ENCODE results near the gene ZNF500.

DNA sequence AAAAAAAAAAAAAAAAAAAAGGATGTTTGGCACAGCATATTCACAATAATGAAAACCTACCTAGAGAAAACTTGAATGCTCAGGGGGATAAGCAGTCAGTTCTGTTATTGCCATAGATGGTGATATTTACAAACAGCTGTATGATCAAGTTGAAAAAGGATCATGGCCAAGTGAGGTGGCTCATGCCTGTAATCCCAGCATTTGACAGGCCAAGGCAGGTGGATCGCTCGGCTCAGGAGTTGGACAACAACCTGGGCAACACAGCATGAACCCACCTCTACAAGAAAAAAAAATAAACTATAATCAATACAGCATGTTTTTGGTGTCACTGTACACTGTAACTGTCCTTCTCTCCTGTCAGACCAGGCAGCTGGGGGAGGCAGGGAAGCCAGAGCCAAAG, 52.0 kb downstream of the ZNF500 start:
- TF ChIP-seq, protein P1, sequence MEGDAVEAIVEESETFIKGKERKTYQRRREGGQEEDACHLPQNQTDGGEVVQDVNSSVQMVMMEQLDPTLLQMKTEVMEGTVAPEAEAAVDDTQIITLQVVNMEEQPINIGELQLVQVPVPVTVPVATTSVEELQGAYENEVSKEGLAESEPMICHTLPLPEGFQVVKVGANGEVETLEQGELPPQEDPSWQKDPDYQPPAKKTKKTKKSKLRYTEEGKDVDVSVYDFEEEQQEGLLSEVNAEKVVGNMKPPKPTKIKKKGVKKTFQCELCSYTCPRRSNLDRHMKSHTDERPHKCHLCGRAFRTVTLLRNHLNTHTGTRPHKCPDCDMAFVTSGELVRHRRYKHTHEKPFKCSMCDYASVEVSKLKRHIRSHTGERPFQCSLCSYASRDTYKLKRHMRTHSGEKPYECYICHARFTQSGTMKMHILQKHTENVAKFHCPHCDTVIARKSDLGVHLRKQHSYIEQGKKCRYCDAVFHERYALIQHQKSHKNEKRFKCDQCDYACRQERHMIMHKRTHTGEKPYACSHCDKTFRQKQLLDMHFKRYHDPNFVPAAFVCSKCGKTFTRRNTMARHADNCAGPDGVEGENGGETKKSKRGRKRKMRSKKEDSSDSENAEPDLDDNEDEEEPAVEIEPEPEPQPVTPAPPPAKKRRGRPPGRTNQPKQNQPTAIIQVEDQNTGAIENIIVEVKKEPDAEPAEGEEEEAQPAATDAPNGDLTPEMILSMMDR (IDR thresholded peaks at IDR 0.05; ENCODE audit: low read length): no peak
- TF ChIP-seq EZH2 (optimal IDR thresholded peaks at IDR 0.05; ENCODE audit: low read depth, low read length): no peak

Measured in MM.1S (cell line).